ENCODE results near the gene PARVB. TPM values are rescaled to one million over a fixed set of nuclear protein-coding genes. Genes with fewer than 3 reads are reported as not detected.

The PARVB gene
- total RNA-seq, 4 donors from 2014 or later = 120 to 201 (median 147) TPM

DNA sequence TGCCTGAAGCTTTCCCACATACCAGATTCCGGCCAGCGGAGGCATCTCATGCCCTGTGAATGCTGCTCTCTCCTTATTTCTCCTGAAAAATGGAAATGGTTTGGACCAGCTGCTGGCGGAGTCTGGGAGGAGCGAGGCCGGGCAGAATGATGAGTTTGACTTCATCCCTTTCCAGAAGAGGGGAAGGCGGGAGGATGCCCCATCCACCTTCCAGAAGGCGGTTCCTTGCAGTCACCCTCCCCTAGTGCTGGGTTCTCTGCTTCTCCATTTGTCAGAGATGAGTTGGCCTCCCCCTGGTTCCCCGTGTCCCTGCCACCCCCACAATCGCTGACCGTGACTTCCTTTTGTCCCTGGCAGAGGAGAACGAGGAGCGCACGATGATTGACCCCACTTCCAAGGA is 75.6 kb downstream of the PARVB start:
- ATAC-seq (no peak), DNase-seq (no peak)
- Histone ChIP-seq H3K27me3 (no peaks in the 10 kb centered on the region), H3K36me3 (peaks cover 0 to 82% of the 10 kb centered on the region in 2 donors), H3K27ac (no peak overlapping the region), H3K9me3 (no peaks in the 10 kb centered on the region), H3K4me1 (no peaks in the 10 kb centered on the region), H3K4me3 (no peak overlapping the region)
- no peak for TF ChIP-seq POLR2A (IDR thresholded peaks at IDR 0.05)
- TF ChIP-seq, protein P1, sequence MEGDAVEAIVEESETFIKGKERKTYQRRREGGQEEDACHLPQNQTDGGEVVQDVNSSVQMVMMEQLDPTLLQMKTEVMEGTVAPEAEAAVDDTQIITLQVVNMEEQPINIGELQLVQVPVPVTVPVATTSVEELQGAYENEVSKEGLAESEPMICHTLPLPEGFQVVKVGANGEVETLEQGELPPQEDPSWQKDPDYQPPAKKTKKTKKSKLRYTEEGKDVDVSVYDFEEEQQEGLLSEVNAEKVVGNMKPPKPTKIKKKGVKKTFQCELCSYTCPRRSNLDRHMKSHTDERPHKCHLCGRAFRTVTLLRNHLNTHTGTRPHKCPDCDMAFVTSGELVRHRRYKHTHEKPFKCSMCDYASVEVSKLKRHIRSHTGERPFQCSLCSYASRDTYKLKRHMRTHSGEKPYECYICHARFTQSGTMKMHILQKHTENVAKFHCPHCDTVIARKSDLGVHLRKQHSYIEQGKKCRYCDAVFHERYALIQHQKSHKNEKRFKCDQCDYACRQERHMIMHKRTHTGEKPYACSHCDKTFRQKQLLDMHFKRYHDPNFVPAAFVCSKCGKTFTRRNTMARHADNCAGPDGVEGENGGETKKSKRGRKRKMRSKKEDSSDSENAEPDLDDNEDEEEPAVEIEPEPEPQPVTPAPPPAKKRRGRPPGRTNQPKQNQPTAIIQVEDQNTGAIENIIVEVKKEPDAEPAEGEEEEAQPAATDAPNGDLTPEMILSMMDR (IDR thresholded peaks at IDR 0.05 in 4 of 5, conservative IDR thresholded peaks at IDR 0.05 in 1 of 5) = no peak
- in situ Hi-C loops (cut with MboI; ENCODE audit: low sequenced_read_pairs in 4 of 4) = loop anchor here in 1 of 4 donors (25.0 kb wide), 1 partner anchor 287 kb away; the partner anchor contains the start of gene EFCAB6
- intact Hi-C loops (cut with DNase I; ENCODE audit: low total_unique reads) = no loop called here

DNA sequence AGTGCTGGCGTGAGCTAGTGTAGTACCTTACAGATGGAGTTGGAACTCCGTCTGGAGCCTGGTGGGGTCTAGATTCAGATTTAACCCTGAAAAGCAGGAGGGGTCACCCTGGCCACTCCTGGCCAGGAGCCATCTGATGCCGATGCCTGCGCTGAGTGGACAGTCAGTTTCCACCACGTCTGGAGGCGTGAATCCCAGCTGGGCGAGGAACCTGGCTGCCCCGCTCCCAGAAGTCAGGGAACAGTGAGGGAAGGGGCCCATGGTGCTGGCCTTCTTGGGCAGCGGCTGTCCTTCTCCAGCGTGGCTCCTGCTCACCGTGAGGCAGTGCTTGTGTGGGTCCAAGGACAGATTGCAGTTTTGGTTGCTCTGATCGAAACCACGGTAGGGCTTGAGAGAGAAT is 76.3 kb downstream of the PARVB start:
- in situ Hi-C loops (cut with MboI; ENCODE audit: low sequenced_read_pairs in 4 of 4) = no loop called here
- Histone ChIP-seq H3K4me3 (no peak overlapping the region), H3K27ac (no peak overlapping the region), H3K36me3 (peaks cover 0 to 80% of the 10 kb centered on the region in 2 donors), H3K9me3 (no peaks in the 10 kb centered on the region), H3K27me3 (no peaks in the 10 kb centered on the region), H3K4me1 (no peaks in the 10 kb centered on the region)
- TF ChIP-seq, protein P1 (IDR thresholded peaks at IDR 0.05 in 4 of 5, conservative IDR thresholded peaks at IDR 0.05 in 1 of 5) = no peak
- TF ChIP-seq POLR2A (IDR thresholded peaks at IDR 0.05) = no peak
- intact Hi-C loops (cut with DNase I; ENCODE audit: low total_unique reads) = no loop called here
- DNase-seq = no peak
- ATAC-seq = no peak

- ATAC-seq (no peak), DNase-seq (no peak)
- in situ Hi-C loops (cut with MboI; ENCODE audit: low sequenced_read_pairs in 4 of 4) (no loop called here), intact Hi-C loops (cut with DNase I; ENCODE audit: low total_unique reads) (no loop called here)
- H3K27ac ChIP-seq = no peak overlapping the region
- TF ChIP-seq POLR2A (IDR thresholded peaks at IDR 0.05) = no peak
- TF ChIP-seq, protein P1 (IDR thresholded peaks at IDR 0.05 in 4 of 5, conservative IDR thresholded peaks at IDR 0.05 in 1 of 5) = no peak
- H3K4me3 ChIP-seq = no peak overlapping the region
- H3K4me1 ChIP-seq = peaks cover 0 to under 1% of the 10 kb centered on the region in 2 donors
- peaks cover 0 to 63% of the 10 kb centered on the region in 2 donors for H3K36me3 ChIP-seq
- H3K9me3 ChIP-seq = no peaks in the 10 kb centered on the region
- H3K27me3 ChIP-seq = no peaks in the 10 kb centered on the region
These were observed 78.0 kb downstream of the PARVB start for GRCh38 chr22:44102121-44102520.

GRCh38 chr22:44102856-44103255 is 78.8 kb downstream of the PARVB start:
- DNase-seq = no peak
- H3K4me1 ChIP-seq = peaks cover 0 to 6% of the 10 kb centered on the region in 2 donors
- no peak for ATAC-seq
- intact Hi-C loops (cut with DNase I; ENCODE audit: low total_unique reads) = no loop called here
- TF ChIP-seq POLR2A (IDR thresholded peaks at IDR 0.05) = no peak
- TF ChIP-seq, protein P1 (IDR thresholded peaks at IDR 0.05 in 4 of 5, conservative IDR thresholded peaks at IDR 0.05 in 1 of 5) = no peak
- H3K27me3 ChIP-seq = no peaks in the 10 kb centered on the region
- H3K36me3 ChIP-seq = peaks cover 0 to 56% of the 10 kb centered on the region in 2 donors
- H3K4me3 ChIP-seq = no peak overlapping the region
- H3K9me3 ChIP-seq = no peaks in the 10 kb centered on the region
- in situ Hi-C loops (cut with MboI; ENCODE audit: low sequenced_read_pairs in 4 of 4) = no loop called here
- no peak overlapping the region for H3K27ac ChIP-seq

All from gastrocnemius medialis (tissue), 4 donors.